Hepatocyte (in vitro differentiated cells): ENCODE results near the gene ABHD16A. TPM values are rescaled to one million over a fixed set of nuclear protein-coding genes. Genes with fewer than 3 reads are reported as not detected.

ENCODE experiments used
- DNase-seq: peaks from one replicate; pipeline ENCODE4 v3.0.0-alpha.2; 2016; ENCODE audit warnings: low spot score
- H2AFZ ChIP-seq: fragments of 200-600 bp; sonication (generic); 2 replicates; pipeline ENCODE4 v1.6.0; 2016; ENCODE audit warnings: antibody characterized with exemption, mild to moderate bottlenecking
- H3K27ac ChIP-seq: fragments of 200-600 bp; sonication (generic); 2 replicates; pipeline ENCODE4 v1.5.1; 2016; ENCODE audit warnings: mild to moderate bottlenecking
- H3K27me3 ChIP-seq: fragments of 200-600 bp; sonication (generic); 2 replicates; pipeline ENCODE4 v1.6.1; 2016
- H3K36me3 ChIP-seq: fragments of 200-600 bp; sonication (generic); replicated peaks from 2 replicates; pipeline ENCODE4 v1.5.1; 2016; ENCODE audit warnings: low read depth; ENCODE audit not compliant: insufficient read depth
- H3K4me1 ChIP-seq: fragments of 200-600 bp; sonication (generic); 2 replicates; pipeline ENCODE4 v1.5.1; 2016; ENCODE audit warnings: mild to moderate bottlenecking, moderate library complexity; ENCODE audit not compliant: insufficient read depth
- H3K4me2 ChIP-seq: fragments of 200-600 bp; sonication (generic); 2 replicates; pipeline ENCODE4 v1.6.0; 2016
- H3K4me3 ChIP-seq: fragments of 200-600 bp; sonication (generic); 2 replicates; pipeline ENCODE4 v1.5.1; 2016; ENCODE audit warnings: mild to moderate bottlenecking
- H3K79me2 ChIP-seq: fragments of 200-600 bp; sonication (generic); 2 replicates; pipeline ENCODE4 v1.6.0; 2017; ENCODE audit warnings: mild to moderate bottlenecking
- H3K9me2 ChIP-seq: fragments of 200-600 bp; sonication (generic); replicated peaks from 2 replicates; pipeline ENCODE4 v1.6.0; 2017; ENCODE audit warnings: mild to moderate bottlenecking; ENCODE audit not compliant: insufficient read depth
- H3K9me3 ChIP-seq: fragments of 200-600 bp; sonication (generic); 2 replicates; pipeline ENCODE4 v1.5.1; 2016; ENCODE audit warnings: low read depth, mild to moderate bottlenecking
- H4K20me1 ChIP-seq: fragments of 200-600 bp; sonication (generic); 2 replicates; pipeline ENCODE4 v1.6.0; 2016; ENCODE audit warnings: mild to moderate bottlenecking; ENCODE audit not compliant: insufficient read depth, poor library complexity, severe bottlenecking
- EZH2 ChIP-seq: fragments of 200-600 bp; sonication (generic); IDR thresholded peaks from 2 replicates; pipeline ENCODE4 v1.6.1; 2016; ENCODE audit warnings: antibody characterized with exemption, mild to moderate bottlenecking, borderline replicate concordance
- EZH2phosphoT487 ChIP-seq: fragments of 200-600 bp; sonication (generic); IDR thresholded peaks from one replicate; pipeline ENCODE4 v1.6.1; 2018; ENCODE audit warnings: antibody characterized with exemption, mild to moderate bottlenecking, low read depth, moderate library complexity; ENCODE audit not compliant: unreplicated experiment, severe bottlenecking
- WGBS: methylation state at CpG from one replicate; pipeline ENCODE4 v1.1.6; 2016; ENCODE audit warnings: low lambda C conversion rate; ENCODE audit errors: missing lambda C conversion rate; 5-methylcytosine and 5-hydroxymethylcytosine counted together
- polyA plus RNA-seq: library from polyadenylated mRNA; unstranded; fragments of >200 nt; fragmentation: Nextera tagmentation; extraction: Ambion mirVana; gene quantifications from 2 replicates; pipeline ENCODE4 v1.2.1, GENCODE V29; 2016
- total RNA-seq: library from RNA; depleted of rRNA; stranded (reverse); fragments of >200 nt; gene quantifications from 2 replicates; pipeline ENCODE4 v1.2.3, GENCODE V29; 2014
- TF ChIP-seq, protein P1 (sequence below): fragments of 200-600 bp; sonication (generic); IDR thresholded peaks from 2 replicates; pipeline ENCODE4 v1.5.1; 2016; ENCODE audit warnings: antibody characterized with exemption, mild to moderate bottlenecking; ENCODE audit not compliant: poor library complexity

The ABHD16A gene
- total and polyA plus RNA-seq, 2 experiments from 2014 or later = 63.2 to 94.7 TPM

GRCh38 chr6:31733734-31734133 is 30.6 kb upstream of the ABHD16A start:
- TF ChIP-seq EZH2 (no peak), EZH2phosphoT487 (no peak)
- TF ChIP-seq, protein P1, sequence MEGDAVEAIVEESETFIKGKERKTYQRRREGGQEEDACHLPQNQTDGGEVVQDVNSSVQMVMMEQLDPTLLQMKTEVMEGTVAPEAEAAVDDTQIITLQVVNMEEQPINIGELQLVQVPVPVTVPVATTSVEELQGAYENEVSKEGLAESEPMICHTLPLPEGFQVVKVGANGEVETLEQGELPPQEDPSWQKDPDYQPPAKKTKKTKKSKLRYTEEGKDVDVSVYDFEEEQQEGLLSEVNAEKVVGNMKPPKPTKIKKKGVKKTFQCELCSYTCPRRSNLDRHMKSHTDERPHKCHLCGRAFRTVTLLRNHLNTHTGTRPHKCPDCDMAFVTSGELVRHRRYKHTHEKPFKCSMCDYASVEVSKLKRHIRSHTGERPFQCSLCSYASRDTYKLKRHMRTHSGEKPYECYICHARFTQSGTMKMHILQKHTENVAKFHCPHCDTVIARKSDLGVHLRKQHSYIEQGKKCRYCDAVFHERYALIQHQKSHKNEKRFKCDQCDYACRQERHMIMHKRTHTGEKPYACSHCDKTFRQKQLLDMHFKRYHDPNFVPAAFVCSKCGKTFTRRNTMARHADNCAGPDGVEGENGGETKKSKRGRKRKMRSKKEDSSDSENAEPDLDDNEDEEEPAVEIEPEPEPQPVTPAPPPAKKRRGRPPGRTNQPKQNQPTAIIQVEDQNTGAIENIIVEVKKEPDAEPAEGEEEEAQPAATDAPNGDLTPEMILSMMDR = no peak
- no peaks in the 10 kb centered on the region for H3K9me3 ChIP-seq
- H4K20me1 ChIP-seq = peaks cover 17% of the 10 kb centered on the region
- peaks cover 61% of the 10 kb centered on the region for H3K79me2 ChIP-seq
- H3K4me1 ChIP-seq = peaks cover 42% of the 10 kb centered on the region
- H3K4me3 ChIP-seq = no peak overlapping the region
- WGBS = 82% methylated on average over 4 of the region's 4 CpGs
- H3K9me2 ChIP-seq = no peaks in the 10 kb centered on the region
- no peak for DNase-seq
- no peaks in the 10 kb centered on the region for H3K36me3 ChIP-seq
- H2AFZ ChIP-seq = no peak overlapping the region
- peak overlapping the region; percentile 91 for H3K4me2 ChIP-seq
- no peaks in the 10 kb centered on the region for H3K27me3 ChIP-seq
- peak overlapping the region; percentile 99 for H3K27ac ChIP-seq

DNA sequence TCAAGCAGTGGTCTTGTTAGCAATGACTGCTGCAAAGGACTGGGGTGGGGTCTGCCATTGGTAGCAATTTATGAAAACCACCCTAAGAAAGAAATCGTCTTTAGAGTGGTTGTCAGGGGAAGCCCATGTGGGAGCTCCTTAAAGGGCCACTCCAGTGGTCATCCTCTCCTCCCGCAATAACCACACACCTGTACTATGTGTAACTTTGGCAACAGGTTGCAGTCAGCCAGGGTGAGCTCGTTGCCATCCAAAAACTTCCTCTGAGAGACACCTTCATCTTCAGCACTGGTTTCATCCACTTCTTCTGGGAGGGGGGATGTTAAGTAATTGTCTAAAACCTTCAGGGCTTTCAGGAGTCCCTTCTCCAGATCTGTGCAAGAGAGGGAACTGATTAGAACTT is 28.9 kb upstream of the ABHD16A start:
- no peak overlapping the region for H3K4me3 ChIP-seq
- H3K4me1 ChIP-seq = peaks cover 25% of the 10 kb centered on the region
- H4K20me1 ChIP-seq = peaks cover 25% of the 10 kb centered on the region
- no peak overlapping the region for H3K4me2 ChIP-seq
- TF ChIP-seq EZH2phosphoT487 (no peak), EZH2 (no peak)
- TF ChIP-seq, protein P1 = no peak
- no peaks in the 10 kb centered on the region for H3K9me3 ChIP-seq
- peak overlapping the region; percentile 39 for H3K27ac ChIP-seq
- no peaks in the 10 kb centered on the region for H3K36me3 ChIP-seq
- 91% methylated on average over 3 of the region's 3 CpGs for WGBS
- no peak overlapping the region for H2AFZ ChIP-seq
- no peaks in the 10 kb centered on the region for H3K9me2 ChIP-seq
- H3K27me3 ChIP-seq = no peaks in the 10 kb centered on the region
- H3K79me2 ChIP-seq = peaks cover 71% of the 10 kb centered on the region
- DNase-seq = no peak

DNA sequence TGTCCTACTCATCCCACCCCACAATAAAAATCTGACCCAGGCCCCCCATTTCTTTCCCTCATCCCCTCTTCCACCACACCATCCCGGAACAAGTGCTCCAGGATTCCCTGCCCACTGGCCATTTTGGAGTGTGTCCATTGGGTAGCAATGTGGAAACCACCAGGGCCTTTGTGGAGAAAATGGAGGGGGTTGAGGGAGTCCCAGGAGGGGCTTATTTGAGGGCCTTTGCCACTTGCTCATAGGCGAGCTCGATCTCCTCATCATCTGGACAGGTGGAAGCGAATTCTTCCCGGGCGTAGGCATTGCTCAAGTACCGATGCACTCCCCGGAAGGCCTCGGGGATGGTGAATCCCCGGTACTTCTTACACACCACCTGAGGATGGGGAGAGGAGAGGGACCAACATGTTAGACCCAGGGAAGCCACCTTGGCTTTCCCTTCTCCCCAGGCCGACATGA is 27.5 kb upstream of the ABHD16A start:
- TF ChIP-seq, protein P1 = no peak
- TF ChIP-seq EZH2phosphoT487 (no peak), EZH2 (no peak)
- no peaks in the 10 kb centered on the region for H3K27me3 ChIP-seq
- H3K4me2 ChIP-seq = peak overlapping the region; percentile 82
- peaks cover 25% of the 10 kb centered on the region for H4K20me1 ChIP-seq
- peaks cover 19% of the 10 kb centered on the region for H3K4me1 ChIP-seq
- peaks cover 60% of the 10 kb centered on the region for H3K79me2 ChIP-seq
- DNase-seq = no peak
- H3K27ac ChIP-seq = peak overlapping the region; percentile 99
- H3K9me2 ChIP-seq = no peaks in the 10 kb centered on the region
- no peak overlapping the region for H2AFZ ChIP-seq
- 92% methylated on average over 11 of the region's 11 CpGs for WGBS
- no peaks in the 10 kb centered on the region for H3K9me3 ChIP-seq
- no peak overlapping the region for H3K4me3 ChIP-seq
- H3K36me3 ChIP-seq = no peaks in the 10 kb centered on the region
